Transverse colon (tissue), 4 donors: ENCODE measurements around the gene IFIH1. TPM values are rescaled to one million over a fixed set of nuclear protein-coding genes. Genes with fewer than 3 reads are reported as not detected.

Experiments
- DNase-seq: peaks from one replicate; pipeline ENCODE4 v3.0.0-alpha.2; 2019
- H3K27ac ChIP-seq, 4 donors: fragments of 200-600 bp; sonication (generic); 2 replicates each; pipeline ENCODE4 v1.5.1; 2016 to 2018; ENCODE audit warnings: inconsistent platforms in 4 of 4
- H3K27me3 ChIP-seq: fragments of 200-600 bp; sonication (generic); 2 replicates; pipeline ENCODE4 v1.5.1; 2017; ENCODE audit warnings: inconsistent platforms
- H3K36me3 ChIP-seq, 4 donors: fragments of 200-600 bp; sonication (generic); 2 replicates each; pipeline ENCODE4 v1.5.1; 2017 to 2019; ENCODE audit warnings: inconsistent platforms in 4 of 4
- H3K4me1 ChIP-seq, 4 donors: fragments of 200-600 bp; sonication (generic); 2 replicates each; pipeline ENCODE4 v1.5.1; 2017 to 2020; ENCODE audit warnings: inconsistent platforms in 4 of 4
- H3K4me3 ChIP-seq, 4 donors: fragments of 200-600 bp; sonication (generic); 1 replicate in 1 of 4; 2 replicates in 3 of 4; pipeline versions ENCODE4 v1.5.1 to v1.6.1; 2017 to 2019; ENCODE audit warnings: inconsistent platforms in 4 of 4
- H3K9me3 ChIP-seq, 2 donors: fragments of 200-600 bp; sonication (generic); 2 replicates each; pipeline ENCODE4 v1.5.1; 2017 to 2019; ENCODE audit warnings: inconsistent platforms in 2 of 2
- EP300 ChIP-seq: sonication (generic); formaldehyde crosslinking; IDR thresholded peaks from one replicate; pipeline ENCODE4 v1.6.1; 2017; ENCODE audit warnings: antibody characterized with exemption, low read depth
- POLR2A ChIP-seq: fragments of 450-650 bp; IDR thresholded peaks from one replicate; pipeline ENCODE4 v1.6.1; 2016; ENCODE audit warnings: antibody characterized with exemption, mild to moderate bottlenecking, moderate library complexity
- POLR2AphosphoS5 ChIP-seq, 3 donors: sonication (generic); formaldehyde crosslinking; IDR thresholded peaks; one replicate each; pipeline ENCODE4 v1.6.1; 2016; ENCODE audit warnings: antibody characterized with exemption in 3 of 3
- WGBS, 2 donors: methylation state at CpG; one replicate each; pipeline ENCODE4 v1.1.5; 2018; ENCODE audit warnings: low coverage in 1 of 2; 5-methylcytosine and 5-hydroxymethylcytosine counted together
- in situ Hi-C, 4 donors: fragments of 200-750 bp; cut with MboI; loops; one replicate each; pipeline versions ENCODE4 v1.15.0 to v1.15.1; 2017; ENCODE audit warnings: low sequenced_read_pairs in 3 of 4, low pct_ligation_motif_present in 1 of 4, low pct_unique_long_range_greater_than_20kb in 1 of 4
- intact Hi-C: fragments of 100-400 bp; cut with DNase I; formaldehyde crosslinking; loops from one replicate; pipeline ENCODE4 v1.15.1; 2023; ENCODE audit warnings: low total_unique reads
- total RNA-seq, 4 donors: library from RNA; depleted of rRNA; stranded (reverse); fragments of >200 nt; gene quantifications; one replicate each; pipeline ENCODE4 v1.1.0, GENCODE V29; 2016
- TF ChIP-seq, protein P1 (sequence below), 5 experiments: fragments of 200-600 bp in 3 of 5; fragments of 450-650 bp in 2 of 5; sonication (generic) in 3 of 5; IDR thresholded peaks; 1 replicate in 2 of 5; 2 replicates in 3 of 5; pipeline ENCODE4 v1.5.1; 2016 to 2017; ENCODE audit warnings: antibody characterized with exemption in 5 of 5, inconsistent platforms in 3 of 5, mild to moderate bottlenecking in 2 of 5, moderate library complexity in 1 of 5

The IFIH1 gene
- total RNA-seq, 4 donors from 2014 or later = 23.1 to 133 (median 29.5) TPM

DNA sequence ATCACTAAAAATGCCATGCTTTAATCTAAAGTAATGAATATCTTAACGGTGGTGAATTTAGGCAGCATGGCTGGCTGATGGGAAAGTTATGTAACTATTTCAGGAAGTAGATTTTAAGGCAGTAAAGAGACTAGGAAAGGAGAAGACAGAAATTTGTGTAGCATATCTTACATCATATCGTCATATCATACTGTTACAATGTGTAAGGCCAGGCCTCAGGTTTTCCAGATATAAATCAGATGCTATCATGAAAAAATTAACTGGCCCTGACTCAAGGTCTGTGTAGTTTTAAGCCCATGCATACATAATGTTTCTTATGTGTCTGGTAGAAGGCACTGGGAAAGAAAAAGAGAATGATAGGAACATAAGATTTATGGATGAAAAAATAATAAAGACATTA is 66.3 kb downstream of the IFIH1 start:
- Histone ChIP-seq H3K27ac (no peak overlapping the region), H3K36me3 (no peaks in the 10 kb centered on the region), H3K9me3 (no peaks in the 10 kb centered on the region), H3K4me1 (no peaks in the 10 kb centered on the region), H3K27me3 (no peaks in the 10 kb centered on the region), H3K4me3 (no peak overlapping the region)
- intact Hi-C loops (no loop called here), in situ Hi-C loops (no loop called here)
- WGBS, 2 donors = 81 to 82% methylated on average over 2 of the region's 2 CpGs
- DNase-seq = no peak
- TF ChIP-seq EP300 (no peak), POLR2AphosphoS5 (IDR thresholded peaks at IDR 0.05) (no peak), POLR2A (no peak)
- TF ChIP-seq, protein P1, sequence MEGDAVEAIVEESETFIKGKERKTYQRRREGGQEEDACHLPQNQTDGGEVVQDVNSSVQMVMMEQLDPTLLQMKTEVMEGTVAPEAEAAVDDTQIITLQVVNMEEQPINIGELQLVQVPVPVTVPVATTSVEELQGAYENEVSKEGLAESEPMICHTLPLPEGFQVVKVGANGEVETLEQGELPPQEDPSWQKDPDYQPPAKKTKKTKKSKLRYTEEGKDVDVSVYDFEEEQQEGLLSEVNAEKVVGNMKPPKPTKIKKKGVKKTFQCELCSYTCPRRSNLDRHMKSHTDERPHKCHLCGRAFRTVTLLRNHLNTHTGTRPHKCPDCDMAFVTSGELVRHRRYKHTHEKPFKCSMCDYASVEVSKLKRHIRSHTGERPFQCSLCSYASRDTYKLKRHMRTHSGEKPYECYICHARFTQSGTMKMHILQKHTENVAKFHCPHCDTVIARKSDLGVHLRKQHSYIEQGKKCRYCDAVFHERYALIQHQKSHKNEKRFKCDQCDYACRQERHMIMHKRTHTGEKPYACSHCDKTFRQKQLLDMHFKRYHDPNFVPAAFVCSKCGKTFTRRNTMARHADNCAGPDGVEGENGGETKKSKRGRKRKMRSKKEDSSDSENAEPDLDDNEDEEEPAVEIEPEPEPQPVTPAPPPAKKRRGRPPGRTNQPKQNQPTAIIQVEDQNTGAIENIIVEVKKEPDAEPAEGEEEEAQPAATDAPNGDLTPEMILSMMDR (IDR thresholded peaks at IDR 0.05) = no peak

DNA sequence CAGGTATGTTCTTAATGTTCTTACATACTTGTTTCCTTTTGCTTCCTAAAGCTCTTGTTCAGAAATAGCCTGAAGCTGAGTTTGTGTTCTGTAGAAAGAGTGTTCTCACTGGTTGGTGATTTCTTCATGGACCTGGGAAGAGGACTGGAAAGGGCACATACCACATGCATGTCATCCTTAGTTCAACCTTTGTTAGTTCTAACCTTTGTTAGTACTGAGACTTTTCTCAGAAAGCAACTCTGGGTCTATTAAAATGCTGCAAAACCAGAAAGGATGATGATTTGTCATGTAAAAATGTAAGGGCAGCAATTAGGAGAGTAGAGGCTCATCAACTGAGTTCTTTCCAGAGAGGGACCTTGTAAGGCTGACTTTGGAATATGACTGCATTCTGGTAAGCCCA is 72.7 kb downstream of the IFIH1 start:
- H3K27me3 ChIP-seq = no peaks in the 10 kb centered on the region
- in situ Hi-C loops (no loop called here), intact Hi-C loops (no loop called here)
- TF ChIP-seq, protein P1 (IDR thresholded peaks at IDR 0.05) = no peak
- TF ChIP-seq POLR2AphosphoS5 (IDR thresholded peaks at IDR 0.05) = no peak
- TF ChIP-seq POLR2A = no peak
- no peak for TF ChIP-seq EP300
- H3K4me1 ChIP-seq = peaks cover 0 to 16% (median 2%) of the 10 kb centered on the region in 4 donors
- peak overlapping the region; percentile 41 to 65 (median 64) for H3K27ac ChIP-seq
- no peaks in the 10 kb centered on the region for H3K36me3 ChIP-seq
- H3K4me3 ChIP-seq = no peak overlapping the region
- H3K9me3 ChIP-seq = no peaks in the 10 kb centered on the region
- DNase-seq = no peak

DNA sequence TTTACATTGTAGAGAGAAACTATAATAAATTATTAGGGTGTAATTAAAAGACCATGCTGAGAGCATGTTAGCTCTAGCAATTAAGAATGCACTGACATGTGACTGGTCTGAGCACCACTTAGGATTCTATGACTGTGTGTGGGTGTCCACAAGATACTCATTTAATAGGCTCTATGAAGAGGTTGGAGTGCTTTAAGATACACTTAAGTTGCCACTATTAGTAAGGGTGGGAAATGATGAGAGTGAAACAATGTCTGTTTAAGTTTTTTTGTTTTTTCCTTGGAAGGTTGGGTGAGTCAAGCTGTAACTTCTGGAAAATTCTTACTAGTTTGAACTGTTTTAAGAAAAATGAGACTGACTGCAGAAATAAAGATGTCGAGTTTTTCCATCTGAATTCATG is 73.4 kb downstream of the IFIH1 start:
- Histone ChIP-seq H3K4me3 (no peak overlapping the region), H3K9me3 (no peaks in the 10 kb centered on the region), H3K27me3 (no peaks in the 10 kb centered on the region), H3K36me3 (no peaks in the 10 kb centered on the region), H3K27ac (peak overlapping the region; percentile 41 to 65 (median 64)), H3K4me1 (peaks cover 0 to 16% (median 2%) of the 10 kb centered on the region in 4 donors)
- WGBS, 2 donors = 74 to 83% methylated on average over 1 of the region's 1 CpG
- intact Hi-C loops = no loop called here
- TF ChIP-seq, protein P1 (IDR thresholded peaks at IDR 0.05) = no peak
- TF ChIP-seq POLR2A (no peak), POLR2AphosphoS5 (IDR thresholded peaks at IDR 0.05) (no peak), EP300 (no peak)
- DNase-seq = no peak
- in situ Hi-C loops = no loop called here

GRCh38 chr2:162244541-162245031 is 73.9 kb downstream of the IFIH1 start:
- 60% methylated on average over 2 of the region's 2 CpGs; no CpG with 5 or more reads in 1 of the 2 donors for WGBS, 2 donors
- Histone ChIP-seq H3K4me1 (peaks cover 0 to 16% (median 2%) of the 10 kb centered on the region in 4 donors), H3K9me3 (no peaks in the 10 kb centered on the region), H3K27me3 (no peaks in the 10 kb centered on the region), H3K4me3 (no peak overlapping the region), H3K27ac (peak overlapping the region; percentile 41 to 65 (median 64)), H3K36me3 (no peaks in the 10 kb centered on the region)
- DNase-seq = no peak
- intact Hi-C loops (no loop called here), in situ Hi-C loops (no loop called here)
- TF ChIP-seq, protein P1 (IDR thresholded peaks at IDR 0.05) = no peak
- no peak for TF ChIP-seq POLR2A
- peak; percentile 78 for TF ChIP-seq EP300
- TF ChIP-seq POLR2AphosphoS5 (IDR thresholded peaks at IDR 0.05) = peak; percentile 63 to 83 (median 78)
